BJ (cell line): Measurements from ENCODE around the gene MAP2K1. TPM values are rescaled to one million over a fixed set of nuclear protein-coding genes. Genes with fewer than 3 reads are reported as not detected.

Source experiments
- CTCF ChIA-PET: fragments of 350-600 bp; formaldehyde crosslinking; extraction: SDS; loops from one replicate; lab custom pipeline; 2021; ENCODE audit warnings: antibody characterized with exemption, inconsistent platforms; lab: Yijun Ruan, JAX
- POLR2A ChIA-PET: fragments of 300-600 bp; sonication (Branson Sonifier 250); formaldehyde crosslinking; extraction: SDS; loops from one replicate; lab custom pipeline; 2021; ENCODE audit warnings: antibody characterized with exemption; lab: Charles Lee
- DNase-seq: peaks from one replicate; pipeline ENCODE4 v3.0.0-alpha.2; 2011; ENCODE audit warnings: low read depth
- H3K27me3 ChIP-seq: 2 replicates; pipeline ENCODE4 v1.6.0; 2011; ENCODE audit warnings: low read length; ENCODE audit not compliant: control insufficient read depth, insufficient read depth
- H3K36me3 ChIP-seq: 2 replicates; pipeline ENCODE4 v1.5.1; 2011; ENCODE audit warnings: low read length; ENCODE audit not compliant: control insufficient read depth, insufficient read depth
- H3K4me3 ChIP-seq: 2 replicates; pipeline ENCODE4 v1.5.1; 2011; ENCODE audit warnings: low read depth, mild to moderate bottlenecking, control low read depth, low read length
- CTCF ChIP-seq: IDR thresholded peaks from 2 replicates; pipeline ENCODE4 v1.5.1; 2011; ENCODE audit warnings: low read depth, mild to moderate bottlenecking, control low read depth, inconsistent platforms, low read length, moderate library complexity; ENCODE audit not compliant: insufficient read depth
- polyA plus RNA-seq: library from polyadenylated mRNA; depleted of rRNA; stranded (reverse); fragments of >200 nt; gene quantifications from 2 replicates; pipeline ENCODE4 v1.2.3, GENCODE V29; 2011

MAP2K1 gene
- polyA plus RNA-seq, 1 experiment, result 19.0 TPM

- Histone ChIP-seq H3K36me3 (no peaks in the 10 kb centered on the region), H3K4me3 (no peak overlapping the region), H3K27me3 (no peaks in the 10 kb centered on the region)
- TF ChIP-seq CTCF, result no peak
- ChIA-PET POLR2A (no interaction called here), CTCF (interaction anchor here (1.3 to 2.0 kb wide), 3 partner anchors 24 to 93 kb away, joined by 3 to 9 read pairs (median 5); partner anchors contain the start of genes MAP2K1 and SNAPC5)
- DNase-seq, result no peak
These were observed 87.4 kb downstream of the MAP2K1 start for GRCh38 chr15:66474135-66474534.

GRCh38 chr15:66474963-66475362 lies 88.3 kb downstream of the MAP2K1 start:
- no peak for DNase-seq
- no peak for TF ChIP-seq CTCF
- Histone ChIP-seq H3K36me3 (no peaks in the 10 kb centered on the region), H3K4me3 (no peak overlapping the region), H3K27me3 (no peaks in the 10 kb centered on the region)
- ChIA-PET POLR2A (interaction anchor here (0.7 kb wide), 2 partner anchors 20 to 767 kb away, joined by 3 to 5 read pairs; no protein-coding TSS in a partner anchor), CTCF (interaction anchor here (1.3 to 2.0 kb wide), 3 partner anchors 23 to 92 kb away, joined by 3 to 9 read pairs (median 5); partner anchors contain the start of genes MAP2K1 and SNAPC5)

GRCh38 chr15:66476535-66476934 lies 89.8 kb downstream of the MAP2K1 start:
- H3K4me3 ChIP-seq, result no peak overlapping the region
- no peaks in the 10 kb centered on the region for H3K36me3 ChIP-seq
- ChIA-PET CTCF (no interaction called here), POLR2A (no interaction called here)
- no peaks in the 10 kb centered on the region for H3K27me3 ChIP-seq
- TF ChIP-seq CTCF, result no peak
- no peak for DNase-seq

- Histone ChIP-seq H3K27me3 (no peaks in the 10 kb centered on the region), H3K36me3 (peaks cover 3% of the 10 kb centered on the region), H3K4me3 (no peak overlapping the region)
- CTCF ChIA-PET, result interaction anchor here (0.6 kb wide), 1 partner anchor 211 kb away, joined by 3 read pairs; no protein-coding TSS in a partner anchor
- DNase-seq, result no peak
- POLR2A ChIA-PET, result no interaction called here
- no peak for TF ChIP-seq CTCF
These were observed 90.3 kb downstream of the MAP2K1 start for GRCh38 chr15:66477011-66477410.

- Histone ChIP-seq H3K36me3 (peaks cover 9% of the 10 kb centered on the region), H3K4me3 (no peak overlapping the region), H3K27me3 (no peaks in the 10 kb centered on the region)
- ChIA-PET CTCF (no interaction called here), POLR2A (no interaction called here)
- no peak for TF ChIP-seq CTCF
- no peak for DNase-seq
These were observed 93.6 kb downstream of the MAP2K1 start for GRCh38 chr15:66480267-66480666.
